Measurements from ENCODE around the gene TMEM100. TPM values are rescaled to one million over a fixed set of nuclear protein-coding genes. Genes with fewer than 3 reads are reported as not detected.

The TMEM100 gene
- total and polyA plus RNA-seq, 2 donors (not counting 1 experiment from before 2014, with no cell fraction given) = not detected

DNA sequence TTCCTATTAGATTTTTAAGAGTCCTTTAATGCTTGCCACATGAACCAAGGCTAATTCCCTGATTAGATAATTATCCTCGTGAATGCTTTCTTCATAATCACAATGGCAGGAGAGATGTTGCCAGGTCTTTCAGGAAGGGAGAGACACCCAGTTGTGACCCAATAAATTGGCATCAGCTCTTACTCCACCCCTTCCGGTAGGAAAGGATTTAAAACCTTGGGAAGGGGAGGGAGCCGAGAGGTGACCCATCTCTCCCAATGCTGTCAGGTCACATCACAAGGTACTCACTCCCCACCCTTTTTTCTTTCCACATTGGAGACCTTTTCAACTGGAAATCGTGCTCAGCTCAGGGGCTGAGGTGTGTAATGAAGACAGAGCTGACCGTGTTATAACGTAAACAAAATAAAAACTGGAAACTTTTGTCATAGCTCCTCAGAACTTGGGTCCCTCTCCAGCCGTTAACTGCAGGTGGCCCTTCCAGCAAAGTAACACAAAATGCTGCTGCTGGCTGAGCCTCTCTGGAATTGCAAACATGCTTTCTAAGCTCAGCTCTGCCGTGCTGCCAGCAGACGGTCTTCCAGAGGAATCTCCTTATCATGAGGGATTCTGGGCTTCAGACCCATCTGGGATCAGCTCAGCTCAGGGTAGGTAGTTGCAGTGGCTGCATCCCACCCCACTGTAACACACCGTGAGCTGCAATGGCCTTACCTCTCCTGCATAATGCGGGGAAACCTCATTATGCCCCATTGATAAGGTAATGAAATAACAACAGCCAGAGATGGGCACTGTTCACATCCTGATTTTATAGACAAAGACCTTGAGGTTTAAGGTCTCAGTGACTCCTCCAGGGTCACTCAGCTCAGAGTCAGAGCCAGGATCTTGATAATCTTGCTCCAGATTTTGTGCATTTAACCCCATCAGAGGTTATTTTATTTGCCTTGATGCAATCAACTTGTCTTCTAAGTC, 15.6 kb downstream of the TMEM100 start:
- Histone ChIP-seq H3K4me1 (ENCODE audit: control insufficient read depth in 2 of 2, insufficient read depth in 2 of 2, low read length in 2 of 2) (no peaks in the 10 kb centered on the region), H4K20me1 (ENCODE audit: control insufficient read depth, insufficient read depth, low read length, poor library complexity, severe bottlenecking) (no peaks in the 10 kb centered on the region), H3K36me3 (replicated peaks in 1 of 2; ENCODE audit: control extremely low read depth in 1 of 2, control insufficient read depth in 1 of 2, extremely low read depth in 1 of 2, insufficient read depth in 2 of 2, low read length in 1 of 2) (no peaks in the 10 kb centered on the region), H3K9me3 (ENCODE audit: control extremely low read depth in 1 of 3, control insufficient read depth in 2 of 3, insufficient read depth in 1 of 3, low read length in 2 of 3) (peaks cover 0 to 2% (median 0%) of the 10 kb centered on the region in 3 donors), H3K27ac (ENCODE audit: low read length in 2 of 2) (no peak overlapping the region), H3K9ac (ENCODE audit: low read length) (no peak overlapping the region), H3K27me3 (replicated peaks in 1 of 4; ENCODE audit: control extremely low read depth in 1 of 4, control insufficient read depth in 3 of 4, insufficient read depth in 4 of 4, low read length in 3 of 4) (no peaks in the 10 kb centered on the region), H3K4me3 (ENCODE audit: control extremely low read depth in 1 of 5, extremely low read depth in 1 of 5, insufficient read depth in 1 of 5, low read depth in 2 of 5, low read length in 4 of 5) (no peak overlapping the region), H3K79me2 (ENCODE audit: control insufficient read depth, insufficient read depth, low read length) (no peaks in the 10 kb centered on the region), H3K4me2 (replicated peaks; ENCODE audit: low read depth, low read length, poor library complexity, severe bottlenecking) (no peak overlapping the region), H2AFZ (ENCODE audit: insufficient read depth, low read depth, low read length, poor library complexity, severe bottlenecking) (no peak overlapping the region)
- Mint-ChIP-seq H3K4me3 (no peak overlapping the region), H3K27ac (no peak overlapping the region), H3K27me3 (peaks cover 39% of the 10 kb centered on the region), H3K4me1 (no peaks in the 10 kb centered on the region), H3K9me3 (ENCODE audit: insufficient read depth) (no peaks in the 10 kb centered on the region)
- no peak for ATAC-seq (ENCODE audit: low read depth)
- no peak for TF ChIP-seq CTCF (IDR thresholded peaks at IDR 0.05)
- TF ChIP-seq EZH2 (IDR thresholded peaks at IDR 0.05; ENCODE audit: borderline replicate concordance, insufficient read depth, low read depth, low read length, poor library complexity, severe bottlenecking) = no peak
- POLR2A ChIA-PET = no interaction called here
- DNase-seq = no peak
- CTCF ChIA-PET = interaction anchor here (0.8 to 2.2 kb wide), 3 partner anchors 11 to 181 kb away, joined by 3 to 13 read pairs (median 8); no protein-coding TSS in a partner anchor
- 97% methylated on average over 5 of the region's 11 CpGs for WGBS (ENCODE audit: insufficient coverage)
- intact Hi-C loops (cut with micrococcal nuclease) = no loop called here

DNA sequence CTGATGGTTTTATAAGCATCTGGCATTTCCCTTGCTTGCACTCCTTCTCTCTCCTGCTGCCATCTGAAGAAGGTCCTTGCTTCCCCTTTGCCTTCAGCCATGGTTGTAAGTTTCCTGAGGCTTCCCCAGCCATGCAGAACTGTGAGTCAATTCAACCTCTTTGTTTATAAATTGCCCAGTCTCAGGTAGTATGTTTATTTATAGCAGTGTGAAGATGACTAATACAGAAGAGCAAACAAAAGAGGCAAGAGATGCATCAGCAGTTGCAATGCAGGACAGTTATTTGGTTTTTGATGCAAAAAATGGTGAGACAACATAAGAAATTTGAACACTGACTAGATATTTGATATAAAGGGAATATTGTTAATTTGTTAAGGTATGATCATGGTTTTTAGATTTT, 16.8 kb downstream of the TMEM100 start:
- TF ChIP-seq EZH2 (IDR thresholded peaks at IDR 0.05; ENCODE audit: borderline replicate concordance, insufficient read depth, low read depth, low read length, poor library complexity, severe bottlenecking) = no peak
- TF ChIP-seq CTCF (IDR thresholded peaks at IDR 0.05) = no peak
- no peak overlapping the region for H3K4me2 ChIP-seq (replicated peaks; ENCODE audit: low read depth, low read length, poor library complexity, severe bottlenecking)
- no peaks in the 10 kb centered on the region for H3K4me1 ChIP-seq (ENCODE audit: control insufficient read depth in 2 of 2, insufficient read depth in 2 of 2, low read length in 2 of 2)
- DNase-seq (no peak), ATAC-seq (ENCODE audit: low read depth) (no peak)
- intact Hi-C loops (cut with micrococcal nuclease) = no loop called here
- ChIA-PET CTCF (no interaction called here), POLR2A (no interaction called here)
- H3K4me1 Mint-ChIP-seq = no peaks in the 10 kb centered on the region
- no peak overlapping the region for H3K4me3 ChIP-seq (ENCODE audit: control extremely low read depth in 1 of 5, extremely low read depth in 1 of 5, insufficient read depth in 1 of 5, low read depth in 2 of 5, low read length in 4 of 5)
- no peaks in the 10 kb centered on the region for H4K20me1 ChIP-seq (ENCODE audit: control insufficient read depth, insufficient read depth, low read length, poor library complexity, severe bottlenecking)
- H3K27me3 Mint-ChIP-seq = peaks cover 48% of the 10 kb centered on the region
- no peak overlapping the region for H3K9ac ChIP-seq (ENCODE audit: low read length)
- no peak overlapping the region for H3K4me3 Mint-ChIP-seq
- no peak overlapping the region for H3K27ac ChIP-seq (ENCODE audit: low read length in 2 of 2)
- peaks cover 0 to 3% (median 0%) of the 10 kb centered on the region in 3 donors for H3K9me3 ChIP-seq (ENCODE audit: control extremely low read depth in 1 of 3, control insufficient read depth in 2 of 3, insufficient read depth in 1 of 3, low read length in 2 of 3)
- no peaks in the 10 kb centered on the region for H3K36me3 ChIP-seq (replicated peaks in 1 of 2; ENCODE audit: control extremely low read depth in 1 of 2, control insufficient read depth in 1 of 2, extremely low read depth in 1 of 2, insufficient read depth in 2 of 2, low read length in 1 of 2)
- H3K9me3 Mint-ChIP-seq (ENCODE audit: insufficient read depth) = peaks cover 3% of the 10 kb centered on the region
- H3K27ac Mint-ChIP-seq = no peak overlapping the region
- H3K27me3 ChIP-seq (replicated peaks in 1 of 4; ENCODE audit: control extremely low read depth in 1 of 4, control insufficient read depth in 3 of 4, insufficient read depth in 4 of 4, low read length in 3 of 4) = no peaks in the 10 kb centered on the region
- H3K79me2 ChIP-seq (ENCODE audit: control insufficient read depth, insufficient read depth, low read length) = no peaks in the 10 kb centered on the region
- no peak overlapping the region for H2AFZ ChIP-seq (ENCODE audit: insufficient read depth, low read depth, low read length, poor library complexity, severe bottlenecking)

Data from B cell (primary cell).